HG03064 (cell line): ENCODE measurements around the gene ZNF563.
"Not testable (repeated sequence)": the region's sequence is repeated elsewhere in the genome, so short reads cannot be mapped to it uniquely, and the experiment has no call there.

Experiments
- ATAC-seq: cut with Tn5 transposase; IDR thresholded peaks from one replicate; pipeline ENCODE4 v1.9.1; 2021; ENCODE audit warnings: low read depth; ENCODE audit not compliant: unreplicated experiment

ZNF563 gene

DNA sequence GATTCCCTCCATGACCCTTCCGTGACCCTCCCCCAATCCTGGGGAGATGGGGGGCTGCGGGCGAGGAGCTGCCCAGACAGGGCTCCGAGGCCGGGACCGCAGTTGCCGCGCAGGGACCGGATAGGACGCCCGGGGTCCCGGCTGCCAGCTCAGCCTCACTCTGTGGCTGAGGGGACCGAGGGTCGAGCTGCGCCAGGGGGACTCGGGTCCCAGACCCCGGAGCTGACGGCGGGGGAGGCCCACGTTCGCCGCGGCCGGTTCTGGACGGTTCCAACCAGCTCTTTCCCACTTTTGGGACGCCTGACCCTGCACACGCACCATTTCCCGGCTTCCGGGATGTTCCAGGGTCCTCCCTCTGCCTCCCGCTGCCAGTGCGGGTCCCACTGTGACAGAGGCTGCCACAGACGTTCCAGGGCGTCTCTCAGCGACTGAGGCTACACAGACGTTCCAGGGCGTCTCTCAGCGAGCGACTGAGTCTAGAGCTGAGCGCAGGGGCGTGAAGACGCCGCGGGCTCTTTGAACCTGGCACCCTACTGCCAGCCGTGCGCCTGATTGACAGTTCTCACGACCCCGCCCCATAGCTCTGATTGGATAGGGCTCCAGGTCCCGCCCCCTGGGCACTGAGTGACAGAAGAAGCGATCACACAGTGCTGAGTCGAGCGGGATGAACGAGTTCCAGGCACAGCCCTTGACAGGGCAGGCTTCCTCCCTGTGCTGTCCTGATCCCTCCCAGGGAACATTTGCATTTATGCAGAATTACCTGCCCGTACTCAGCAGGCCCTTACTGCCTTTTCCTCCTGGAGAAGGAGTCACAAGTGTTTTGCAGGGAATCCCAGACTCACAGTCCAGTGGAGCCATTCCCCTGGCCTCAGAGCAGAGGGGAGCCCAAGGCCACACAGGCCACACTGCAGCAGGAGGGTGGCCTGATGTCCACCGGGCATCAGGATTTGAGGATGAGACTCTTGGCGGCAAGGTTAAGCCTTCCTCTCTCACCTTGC is at the start of gene ZNF563:
Gene ZNF563, minus strand, starts transcription at position 472 of the 998 bp plus-strand sequence. Its CDS starts 151 bp downstream, at position 321.
- ATAC-seq = peak; percentile 84

- no peak for ATAC-seq
Measured at GRCh38 chr19:12380444-12380737, 47.0 kb upstream of the ZNF563 start.

DNA sequence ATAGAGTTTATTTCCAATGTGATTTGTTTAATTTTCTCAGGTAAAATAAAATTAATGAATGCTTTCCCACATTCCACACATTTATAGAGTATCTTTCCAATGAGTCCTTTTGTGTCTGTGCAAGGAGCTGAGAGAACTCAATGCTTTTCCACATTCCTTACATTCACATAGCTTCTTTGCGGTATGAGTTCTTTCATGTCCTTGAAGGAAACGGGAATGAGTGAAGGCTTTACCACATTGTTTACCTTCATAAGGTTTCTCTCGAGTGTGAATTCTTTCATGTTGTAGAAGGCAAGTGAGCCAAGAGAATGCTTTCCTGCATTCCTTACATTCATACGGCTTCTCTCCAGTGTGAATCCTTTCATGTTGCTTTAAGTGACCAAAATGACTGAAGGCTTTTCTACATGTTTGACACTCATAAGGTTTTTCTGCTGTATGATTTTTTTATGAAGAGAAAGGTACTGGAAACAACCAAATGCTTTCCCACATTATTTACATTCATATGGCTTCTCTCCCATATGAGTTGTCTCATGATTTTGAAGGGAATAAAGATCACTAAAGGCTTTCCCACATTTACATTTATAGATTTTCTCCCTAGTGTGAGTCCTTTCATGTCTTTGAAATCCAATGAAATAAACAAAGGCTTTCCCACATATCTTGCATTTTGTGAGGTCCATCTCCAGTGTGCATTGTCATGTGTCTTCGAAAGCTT is 46.5 kb upstream of the ZNF563 start:
- no peak for ATAC-seq

GRCh38 chr19:12374026-12374425 is 40.6 kb upstream of the ZNF563 start:
- ATAC-seq = no peak

DNA sequence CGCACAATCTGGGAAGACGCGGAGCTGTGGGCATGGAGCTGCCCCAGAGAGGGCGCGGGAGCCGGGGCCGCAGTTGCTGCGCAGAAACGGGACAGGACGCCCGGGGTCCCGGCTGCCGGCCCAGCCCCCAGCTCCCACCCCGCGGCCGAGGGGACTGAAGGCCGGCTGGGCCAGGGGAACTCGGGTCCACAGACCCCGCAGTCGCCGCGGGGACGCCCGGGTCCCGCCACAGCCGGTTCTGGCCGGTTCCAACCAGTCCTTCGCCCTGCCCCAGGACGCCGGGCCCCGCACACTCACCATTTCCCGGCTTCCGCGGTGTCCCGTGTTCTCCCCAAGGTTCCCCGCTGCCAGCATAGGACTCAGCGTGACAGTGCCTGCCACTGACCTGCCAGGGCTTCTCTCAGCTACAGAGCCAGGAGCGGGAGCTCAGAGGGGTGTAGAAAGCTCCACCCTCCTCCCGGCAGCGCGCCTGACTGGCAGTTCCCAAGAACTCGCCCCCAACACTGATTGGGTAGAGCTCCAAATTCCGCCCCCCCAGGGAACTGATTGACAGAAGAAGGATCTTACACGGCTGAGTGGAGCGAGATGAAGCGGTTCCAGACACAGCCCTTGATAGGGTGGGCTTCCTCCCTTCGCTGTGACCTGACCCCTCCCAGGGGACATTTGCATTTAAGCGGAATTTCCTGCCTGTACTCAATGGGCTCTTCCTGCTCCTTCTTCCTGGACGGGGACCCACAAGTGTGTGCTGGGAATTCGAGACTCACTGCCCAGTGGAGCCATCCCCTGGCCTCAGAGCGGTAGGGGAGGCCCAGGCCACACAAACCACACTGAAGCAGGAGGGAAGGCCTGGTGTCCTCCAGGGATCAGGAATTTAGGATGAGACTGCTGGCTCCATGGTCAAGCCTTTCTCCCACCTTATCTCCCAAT is 32.1 kb upstream of the ZNF563 start, which contains the start of gene ZNF442:
Gene ZNF442, minus strand, starts transcription at position 448 of the 927 bp plus-strand sequence. CDS start 2,052 bp downstream, outside the sequence.
- peak; percentile 95 for ATAC-seq

GRCh38 chr19:12364391-12365235 is 31.2 kb upstream of the ZNF563 start:
- ATAC-seq = no peak

DNA sequence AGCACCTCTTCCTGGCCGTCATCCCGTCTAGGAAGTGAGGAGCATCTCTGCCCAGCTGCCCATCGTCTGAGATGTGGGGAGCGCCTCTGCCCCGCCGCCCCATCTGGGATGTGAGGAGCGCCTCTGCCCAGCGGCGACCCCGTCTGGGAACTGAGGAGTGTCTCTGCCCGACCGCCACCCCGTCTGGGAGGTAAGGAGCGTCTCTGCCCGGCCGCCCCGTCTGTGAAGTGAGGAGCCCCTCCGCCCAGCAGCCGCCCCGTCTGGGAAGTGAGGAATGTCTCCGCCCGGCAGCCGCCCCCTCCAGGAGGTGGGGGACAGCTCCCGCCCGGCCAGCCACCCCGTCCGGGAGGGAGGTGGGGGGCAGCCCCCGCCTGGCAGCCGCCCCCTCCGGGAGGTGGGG is 28.8 kb upstream of the ZNF563 start:
- ATAC-seq = not testable (repeated sequence)

DNA sequence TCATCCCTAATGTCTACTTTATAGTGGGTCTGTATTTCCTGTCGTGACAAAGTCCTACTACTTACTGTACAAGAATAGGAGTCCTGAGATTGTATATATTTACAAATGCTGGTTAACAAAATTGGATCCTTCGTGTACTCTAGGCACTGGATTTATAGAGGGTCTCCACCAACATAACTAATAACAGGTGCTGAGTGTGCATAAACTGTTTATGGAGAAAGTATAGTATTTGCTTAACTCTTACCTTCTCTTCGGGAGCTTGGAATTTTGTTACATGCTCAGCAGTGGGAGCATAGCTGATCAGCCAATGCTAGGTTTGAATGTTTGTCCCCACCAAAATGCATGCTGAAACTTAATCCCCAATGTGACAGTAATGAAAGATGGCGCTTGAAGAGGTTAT is 19.9 kb upstream of the ZNF563 start:
- no peak for ATAC-seq

DNA sequence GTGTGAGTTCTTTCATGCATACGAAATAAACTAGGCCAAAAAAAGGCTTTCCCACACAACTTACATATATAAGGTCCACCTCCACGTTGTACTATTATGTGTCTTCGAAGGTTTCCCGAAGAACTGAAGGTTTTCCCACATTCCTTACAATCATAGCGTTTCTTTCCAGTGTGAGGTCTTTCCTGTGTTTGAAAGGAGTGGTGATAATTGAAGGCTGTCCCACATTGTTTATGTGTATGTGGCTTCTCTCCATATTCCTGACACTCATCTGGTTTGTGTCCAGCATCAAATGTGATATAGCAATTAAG is 17.4 kb upstream of the ZNF563 start:
- ATAC-seq = no peak

DNA sequence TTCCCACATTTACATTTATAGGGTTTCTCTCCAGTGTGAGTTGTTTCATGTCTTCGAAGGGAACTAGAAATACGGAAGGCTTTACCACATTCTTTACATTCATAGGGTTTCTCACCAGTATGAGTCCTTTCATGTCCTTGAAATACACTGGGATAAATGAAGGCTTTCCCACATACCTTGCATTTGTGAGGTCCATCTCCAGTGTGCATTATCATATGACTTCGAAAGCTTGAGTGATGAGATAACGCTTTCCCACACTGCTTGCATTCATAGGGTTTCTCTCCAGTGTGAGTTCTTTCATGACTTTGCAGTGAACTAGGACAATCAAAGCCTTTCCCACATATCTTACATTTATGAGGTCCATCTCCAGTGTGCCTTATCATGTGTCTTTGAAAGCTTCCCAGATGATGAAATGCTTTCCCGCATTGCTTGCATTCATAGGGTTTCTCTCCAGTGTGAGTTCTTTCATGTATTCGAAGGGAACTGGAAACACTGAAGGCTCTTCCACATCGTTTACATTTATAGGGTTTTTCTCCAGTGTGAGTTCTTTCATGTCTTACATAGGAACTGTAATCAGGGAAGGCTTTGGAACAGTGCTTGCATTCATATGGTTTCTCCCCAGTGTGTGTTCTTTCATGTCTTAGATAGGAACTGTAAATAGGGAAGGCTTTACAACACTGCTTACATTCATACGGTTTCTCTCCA is 16.9 kb upstream of the ZNF563 start:
- ATAC-seq = no peak

GRCh38 chr19:12346896-12347295 is 13.5 kb upstream of the ZNF563 start:
- ATAC-seq = no peak

- ATAC-seq = no peak
Measured at GRCh38 chr19:12345197-12345596, 11.8 kb upstream of the ZNF563 start.

DNA sequence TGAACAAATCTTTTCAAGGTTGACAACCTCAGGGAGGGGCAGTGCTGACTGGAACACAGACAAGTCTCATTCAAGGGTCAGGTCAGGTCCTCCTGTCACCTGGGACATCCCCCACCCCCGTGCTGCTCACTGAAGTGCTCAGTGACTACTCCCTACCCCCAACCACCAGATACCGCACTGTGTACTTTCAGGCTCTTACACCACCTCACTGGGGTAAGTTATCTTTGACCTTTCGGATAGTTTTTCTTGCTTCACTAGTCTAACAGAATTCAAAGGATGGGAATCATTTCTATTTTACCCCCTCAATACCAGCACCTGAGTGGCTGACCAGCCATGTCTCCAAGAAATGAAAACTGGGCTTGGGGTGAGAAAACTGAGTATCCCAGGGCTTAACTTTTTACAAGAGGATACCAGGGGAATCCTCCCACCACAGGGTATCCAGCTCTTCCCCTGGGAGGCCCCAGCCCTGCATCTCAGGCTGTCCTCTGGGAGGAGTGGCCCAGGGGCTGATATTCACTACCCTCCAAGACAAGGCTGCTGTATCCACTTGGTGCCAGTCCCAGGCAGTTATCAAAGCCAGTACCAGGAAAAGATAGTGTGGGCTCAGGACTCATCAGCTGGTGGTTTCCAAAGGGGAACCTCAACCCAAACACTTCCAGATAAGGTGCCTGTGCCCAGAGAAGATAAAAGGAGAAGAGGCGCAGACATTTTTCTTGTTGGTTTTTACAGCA is 2.1 kb downstream of the ZNF563 start:
- ATAC-seq = no peak

DNA sequence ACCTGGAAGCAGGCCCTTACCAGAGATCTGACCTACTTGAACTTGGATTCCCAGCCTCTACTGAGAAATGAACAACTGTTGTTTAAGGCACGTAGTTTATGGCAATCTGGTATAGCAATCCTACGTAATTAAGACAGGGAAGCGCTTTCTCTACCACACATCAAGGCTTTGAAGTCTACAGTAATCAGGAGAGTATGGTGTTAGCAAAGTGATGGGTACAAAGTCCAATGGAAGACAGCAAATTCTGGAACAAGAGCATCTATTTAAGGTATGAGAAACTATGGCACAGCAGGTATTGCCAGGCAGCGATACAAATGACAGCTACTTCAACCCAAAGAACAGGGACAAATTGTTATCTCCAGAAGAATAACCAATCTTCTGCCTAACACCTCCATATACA is 3.1 kb downstream of the ZNF563 start:
- no peak for ATAC-seq

DNA sequence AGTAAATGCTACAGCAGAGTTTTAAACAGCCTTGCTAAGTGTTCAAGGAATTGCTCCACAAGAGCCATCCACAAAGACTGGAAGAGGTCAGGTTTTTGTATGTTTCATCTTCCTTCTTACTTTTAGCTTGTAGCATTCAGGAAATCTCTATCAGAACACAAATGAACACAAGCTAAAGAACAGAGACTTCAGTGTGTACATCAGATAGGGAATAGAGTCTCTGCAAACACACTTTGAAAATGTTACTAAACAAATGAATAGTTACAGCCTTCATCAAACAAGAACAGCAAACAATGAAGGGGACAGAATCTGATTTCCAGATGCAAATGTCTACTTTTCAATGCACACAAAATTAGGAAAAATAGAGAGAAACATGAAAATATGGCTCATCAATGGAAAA is 7.7 kb downstream of the ZNF563 start:
- ATAC-seq = no peak

GRCh38 chr19:12318782-12319413 is 14.5 kb downstream of the ZNF563 start:
- ATAC-seq = no peak

- no peak for ATAC-seq
Measured at GRCh38 chr19:12314553-12314952, 18.9 kb downstream of the ZNF563 start.

DNA sequence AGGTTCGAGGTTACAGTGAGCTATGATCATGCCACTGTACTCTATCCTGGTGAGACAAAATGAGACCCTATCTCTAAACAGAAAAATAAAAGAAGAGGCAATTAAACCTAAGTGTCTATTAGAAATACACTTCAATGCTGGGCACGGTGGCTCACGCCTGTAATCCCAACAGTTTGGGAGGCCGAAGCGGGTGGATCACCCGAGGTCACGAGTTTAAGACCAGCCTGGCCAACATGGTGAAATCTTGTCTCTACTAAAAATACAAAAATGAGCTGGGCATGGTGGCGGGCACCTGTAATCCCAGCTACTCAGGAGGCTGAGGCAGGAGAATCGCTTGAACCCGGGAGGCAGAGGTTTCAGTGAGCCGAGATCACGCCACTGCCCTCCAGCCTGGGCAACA is 24.5 kb downstream of the ZNF563 start:
- not testable (repeated sequence) for ATAC-seq
